Hepatocyte (in vitro differentiated cells): ENCODE measurements around the gene EML3.

Experiments used
- CTCF ChIP-seq: fragments of 200-600 bp; sonication (generic); IDR thresholded peaks from 2 replicates; pipeline ENCODE4 v1.5.1; 2016; ENCODE audit warnings: antibody characterized with exemption, mild to moderate bottlenecking; ENCODE audit not compliant: poor library complexity
- EZH2 ChIP-seq: fragments of 200-600 bp; sonication (generic); IDR thresholded peaks from 2 replicates; pipeline ENCODE4 v1.6.1; 2016; ENCODE audit warnings: antibody characterized with exemption, mild to moderate bottlenecking, borderline replicate concordance

- no peak for TF ChIP-seq CTCF
- TF ChIP-seq EZH2, result no peak
Observed at GRCh38 chr11:62603776-62604299, 8.7 kb downstream of the EML3 start.
